Stimulated activated CD8-positive, alpha-beta memory T cell treated with anti-CD3 and anti-CD28 coated beads, Interleukin-4, amount 100 ng/mL, for 4 hours (primary cell): ENCODE measurements around the gene ENDOD1.

Experiments
- DNase-seq, 2 donors: peaks; one replicate each; pipeline ENCODE4 v3.0.0-alpha.2; 2020; ENCODE audit warnings: low read depth in 2 of 2, low spot score in 1 of 2

ENDOD1 gene

DNA sequence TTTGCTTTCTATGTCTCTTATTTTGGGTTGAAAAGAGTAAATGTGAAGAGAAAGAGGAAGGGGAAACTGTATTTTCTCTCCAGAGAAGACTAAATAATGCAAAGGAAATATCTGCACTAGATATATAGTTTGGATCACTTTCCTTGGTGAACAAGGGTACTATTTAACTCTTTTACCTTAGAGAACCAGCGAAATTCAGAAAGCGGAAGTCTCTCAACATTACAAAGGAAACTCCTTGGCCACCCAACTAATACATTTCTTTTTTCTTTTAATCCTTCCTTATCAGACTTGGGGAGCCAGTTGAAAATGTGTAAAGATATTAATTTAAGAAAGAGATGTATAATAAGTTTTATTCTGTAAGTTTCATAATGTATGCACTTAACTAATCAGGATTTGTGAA lies 77.1 kb downstream of the ENDOD1 start:
- DNase-seq, result no peak

GRCh38 chr11:95170294-95170693 lies 80.6 kb downstream of the ENDOD1 start:
- DNase-seq, result no peak

DNA sequence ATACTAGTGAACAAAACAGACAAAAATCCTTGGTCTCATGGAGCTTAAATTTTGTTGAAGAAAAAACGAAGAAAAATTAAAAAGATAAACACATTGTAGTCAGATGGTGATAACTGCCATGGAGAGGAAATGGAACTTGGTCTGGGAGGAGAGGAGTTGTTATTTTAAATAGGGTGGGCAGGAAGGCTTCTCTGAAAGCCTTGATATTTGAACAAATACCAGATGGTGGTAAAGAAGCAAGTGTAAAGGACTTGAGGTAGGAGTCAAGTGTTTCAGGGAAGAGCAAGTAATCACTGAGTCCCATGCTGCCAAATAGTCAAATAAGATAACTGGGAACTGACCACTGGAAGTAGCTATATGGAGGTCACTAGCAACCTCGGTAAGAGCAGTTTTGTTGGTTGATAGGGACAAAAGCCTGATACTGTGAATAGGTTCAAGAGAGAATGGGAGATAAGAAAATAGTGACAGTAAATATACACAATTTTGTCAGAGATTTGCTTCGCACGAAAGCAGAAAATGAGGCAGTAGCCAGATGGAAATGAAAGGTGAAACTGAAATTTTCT lies 86.3 kb downstream of the ENDOD1 start:
- DNase-seq, result no peak
